Fibroblast of skin of scalp (primary cell): Measurements from ENCODE around the gene AP3S2.
"Not testable (repeated sequence)": the region's sequence is repeated elsewhere in the genome, so short reads cannot be mapped to it uniquely, and the experiment has no call there.

ENCODE experiments used
- DNase-seq: peaks from one replicate; pipeline ENCODE4 v3.0.0-alpha.2; 2013

AP3S2 gene

DNA sequence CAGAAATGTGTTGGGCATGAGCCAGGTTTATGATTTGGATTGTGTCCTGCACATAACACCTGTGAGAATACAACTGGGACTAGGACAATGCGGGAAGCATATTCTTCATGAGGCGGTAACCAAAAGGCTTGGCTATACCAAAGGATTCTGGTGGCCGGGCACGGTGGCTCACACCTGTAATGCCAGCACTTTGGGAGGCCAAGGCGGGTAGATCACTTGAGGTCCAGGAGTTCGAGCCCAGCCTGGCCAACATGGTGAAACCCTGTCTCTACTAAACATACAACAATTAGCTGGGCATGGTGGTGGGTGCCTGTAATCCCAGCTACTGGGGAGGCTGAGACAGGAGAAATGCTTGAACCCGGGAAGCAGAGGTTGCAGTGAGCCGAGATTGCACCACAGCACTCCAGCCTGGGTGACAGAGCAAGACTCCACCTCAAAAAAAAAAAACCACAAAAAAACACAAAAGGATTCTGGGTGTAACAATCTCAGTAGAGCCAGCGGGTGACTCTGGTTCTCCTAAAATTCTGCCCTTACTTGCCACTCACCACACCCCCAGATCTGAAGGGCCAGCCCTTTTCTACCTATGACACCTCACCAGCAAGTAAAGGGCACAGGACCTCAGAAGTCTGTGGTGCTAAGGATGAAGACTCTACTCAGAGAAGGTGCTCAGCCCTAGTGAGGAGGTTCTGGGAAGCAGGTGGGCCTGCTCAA, 59.2 kb downstream of the AP3S2 start:
- DNase-seq: not testable (repeated sequence)

DNA sequence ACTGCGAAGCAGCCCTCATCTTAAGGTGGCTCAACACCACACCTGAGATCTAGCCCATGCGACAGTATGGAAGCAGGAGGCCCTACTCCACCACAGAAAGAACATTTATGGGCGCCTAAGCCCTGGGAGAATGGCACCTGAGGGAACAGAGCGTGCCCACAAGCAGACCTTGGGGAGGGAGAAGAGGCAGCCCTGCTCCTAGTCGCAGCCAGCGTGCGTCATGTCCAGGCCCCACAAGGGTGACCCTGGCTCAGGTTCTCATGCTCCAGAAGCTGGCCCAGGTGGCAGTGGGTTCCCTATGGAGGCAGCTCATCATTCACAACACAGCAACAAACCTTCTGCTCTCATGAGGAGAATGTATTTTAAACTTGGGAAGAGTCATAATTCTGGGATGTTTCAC, 59.8 kb downstream of the AP3S2 start:
- DNase-seq: no peak

DNA sequence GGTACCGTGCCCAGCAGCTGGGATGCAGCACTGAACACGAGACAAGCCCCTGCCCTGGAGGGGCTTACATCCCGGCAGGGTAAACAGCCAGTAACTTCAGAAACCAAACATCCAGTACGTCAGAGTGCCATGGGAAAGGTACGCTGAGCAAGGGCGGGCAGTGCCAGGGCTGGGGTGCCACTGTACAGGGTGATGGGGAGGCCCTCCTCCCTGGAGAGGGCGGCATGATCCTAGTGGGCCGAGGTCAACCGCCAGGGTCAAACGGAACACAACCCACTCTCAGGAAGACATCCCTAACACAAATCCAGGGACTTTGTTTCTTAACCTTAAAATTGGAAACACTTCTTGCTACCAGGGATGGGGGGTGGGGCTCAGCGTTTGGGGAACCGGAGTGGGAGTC, 63.2 kb downstream of the AP3S2 start:
- DNase-seq: no peak

DNA sequence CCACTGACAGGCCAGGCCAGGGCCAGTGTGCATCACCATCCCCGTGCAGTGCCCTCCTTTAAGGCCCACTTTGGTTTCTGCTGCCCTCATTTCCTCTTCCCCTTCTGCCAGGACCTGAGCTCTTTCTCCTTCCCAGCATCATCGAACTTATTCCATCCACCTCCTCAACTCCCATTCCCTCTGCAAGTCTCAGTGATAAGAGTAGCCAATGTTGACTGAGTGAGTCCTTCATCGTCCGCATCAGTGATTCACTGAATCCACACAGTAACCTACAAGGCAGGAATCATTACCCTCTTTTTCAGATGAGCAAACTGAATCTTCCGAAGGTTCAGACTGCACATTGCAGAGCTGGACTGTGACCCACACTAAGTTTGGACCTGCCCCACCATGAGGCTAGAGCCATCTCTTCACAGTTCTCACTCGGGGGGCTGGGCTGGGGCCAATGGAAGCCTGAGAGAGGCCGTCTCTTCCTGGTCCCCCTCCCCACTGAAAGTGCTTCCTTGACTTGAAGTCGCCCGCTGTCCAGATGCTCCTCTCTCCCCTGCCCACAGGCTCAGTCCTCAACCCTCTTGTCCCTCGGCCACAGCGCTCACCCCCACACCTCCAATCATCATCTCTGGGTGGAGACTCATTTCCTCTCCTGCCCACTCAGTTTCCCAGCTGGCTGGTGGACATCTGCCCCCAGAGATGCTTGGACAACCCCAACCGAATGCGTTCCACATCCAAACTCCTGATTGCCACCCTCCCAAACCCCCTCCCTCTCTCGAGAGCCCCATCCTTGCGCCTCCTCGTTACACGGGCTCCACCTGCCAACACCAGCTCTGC, 64.0 kb downstream of the AP3S2 start:
- no peak for DNase-seq

DNA sequence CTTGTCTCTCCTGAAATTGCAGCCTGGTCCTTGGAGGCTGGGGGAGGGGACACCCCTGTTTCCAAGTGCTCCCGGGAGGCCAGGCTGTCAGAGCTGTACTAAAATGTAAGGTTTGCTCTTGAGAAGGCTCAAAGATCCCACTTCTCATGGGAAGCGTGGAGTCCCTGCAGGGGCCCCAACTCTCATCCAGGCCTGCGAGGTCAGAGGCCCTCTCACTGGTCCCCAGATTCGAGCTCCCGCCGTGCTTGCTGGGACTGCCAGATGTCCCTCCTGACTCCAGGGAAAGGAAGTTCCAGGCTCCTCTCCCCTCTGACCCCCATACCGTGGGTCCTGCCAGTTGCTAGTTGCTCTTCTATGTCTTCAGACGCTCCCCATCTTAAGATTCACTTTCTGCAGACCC, 64.6 kb downstream of the AP3S2 start:
- no peak for DNase-seq

DNA sequence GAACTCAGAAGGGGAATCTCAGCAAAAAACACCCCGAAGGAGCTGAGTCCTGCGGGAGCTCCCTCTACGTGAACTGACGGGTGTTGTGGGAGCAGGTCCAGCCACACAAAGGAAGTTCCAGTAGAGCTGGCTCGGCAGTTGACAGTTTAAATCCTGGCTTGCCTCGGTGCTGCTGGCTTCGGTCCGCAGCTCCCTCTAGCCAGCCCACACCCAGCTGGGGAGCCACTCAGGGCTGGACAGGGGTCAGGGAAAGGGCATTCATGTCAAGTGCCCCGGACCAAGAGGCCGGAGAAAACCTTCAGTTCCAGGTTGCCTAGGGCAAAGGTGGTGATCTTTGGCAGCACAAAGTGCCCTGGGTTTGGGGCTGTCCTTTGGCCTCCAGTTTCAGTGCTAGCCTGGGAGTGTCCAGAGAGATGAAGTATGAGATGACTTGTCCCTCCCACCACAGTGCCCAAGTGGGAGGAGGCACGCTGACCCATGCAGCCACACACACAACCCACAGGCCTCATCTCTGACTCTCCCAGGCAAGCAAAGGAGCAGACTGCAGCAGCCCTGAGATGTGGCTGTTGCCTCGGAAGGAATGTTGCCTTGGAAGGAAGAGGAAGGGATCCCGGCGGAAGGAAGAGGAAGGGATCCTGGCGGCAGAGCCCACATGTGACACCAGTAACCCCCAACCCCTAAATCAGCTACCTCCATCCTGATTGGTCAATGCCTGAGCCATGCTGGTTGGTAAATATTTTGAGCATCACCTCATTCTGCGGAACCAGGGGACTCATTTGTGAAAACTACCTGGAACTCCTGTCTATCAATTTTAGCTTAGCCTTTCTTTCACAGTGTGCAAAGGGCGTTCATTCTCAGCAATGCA, 65.3 kb downstream of the AP3S2 start:
- DNase-seq: peak; percentile 52

DNA sequence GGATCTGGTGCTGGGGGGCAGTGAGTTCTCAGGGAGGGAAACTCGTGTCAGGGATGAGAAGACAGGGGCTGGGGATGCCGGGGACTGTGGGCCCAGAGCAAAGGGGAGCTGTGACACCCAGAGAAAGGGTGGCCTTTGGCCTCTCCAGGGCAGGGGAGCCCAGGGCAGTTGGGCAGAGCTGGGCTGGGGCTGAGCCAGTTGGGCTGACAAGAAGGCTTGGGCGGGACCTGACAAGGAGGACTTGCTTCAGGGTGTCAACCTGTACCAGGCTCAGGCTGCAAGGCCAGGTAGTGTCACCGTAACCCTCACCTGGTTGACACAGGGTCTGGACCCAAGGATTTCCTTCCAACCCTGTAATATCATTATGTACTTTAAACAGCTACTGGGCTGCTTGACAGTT, 66.0 kb downstream of the AP3S2 start:
- DNase-seq: no peak

DNA sequence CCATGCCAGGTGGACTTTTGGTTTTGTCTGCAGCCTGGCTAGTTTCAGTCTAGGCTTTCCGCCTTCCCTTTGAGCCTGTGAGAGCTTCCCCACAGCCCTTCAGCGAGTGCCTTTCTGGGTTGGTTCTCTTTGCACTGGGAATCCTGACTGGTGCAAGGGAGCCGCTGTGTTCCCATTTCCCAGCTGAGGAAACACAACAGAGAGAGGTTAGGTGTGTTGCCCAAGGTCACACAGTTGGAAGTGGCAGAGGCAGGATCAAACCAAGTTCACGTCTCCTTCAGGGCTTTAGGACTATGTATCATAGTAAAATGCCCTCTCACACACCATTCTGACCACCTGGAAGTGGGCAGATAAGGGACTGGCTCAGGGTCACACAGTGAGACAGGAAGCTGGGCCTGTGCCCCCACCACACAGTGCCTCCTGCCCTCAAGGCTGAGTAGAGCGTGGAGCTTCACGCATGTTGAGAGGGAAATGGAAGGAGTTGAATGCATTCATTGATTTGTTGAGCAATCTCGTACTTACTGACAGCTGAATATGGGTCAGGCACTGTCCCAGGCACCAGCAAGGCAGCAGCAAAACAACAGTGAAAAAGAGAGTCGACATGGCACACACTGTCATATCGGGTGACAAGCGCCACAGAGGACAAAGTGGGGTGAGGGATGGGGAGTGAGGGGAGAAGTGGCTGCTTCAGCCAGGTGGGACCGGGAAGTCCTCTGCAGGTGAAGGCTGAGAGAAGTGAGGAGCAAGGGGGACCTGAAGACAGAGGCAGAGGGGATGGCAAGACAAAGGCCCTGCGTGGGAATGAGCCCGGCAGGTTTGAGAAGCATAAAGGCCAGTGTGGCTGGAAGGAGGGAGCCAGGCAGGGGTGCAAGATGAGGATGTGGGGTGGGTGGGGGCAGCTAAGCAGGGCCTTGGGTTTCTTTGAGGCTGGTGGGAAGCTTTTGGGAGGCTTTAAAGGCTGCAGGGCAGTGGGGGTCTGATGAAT, 66.8 kb downstream of the AP3S2 start:
- no peak for DNase-seq

DNA sequence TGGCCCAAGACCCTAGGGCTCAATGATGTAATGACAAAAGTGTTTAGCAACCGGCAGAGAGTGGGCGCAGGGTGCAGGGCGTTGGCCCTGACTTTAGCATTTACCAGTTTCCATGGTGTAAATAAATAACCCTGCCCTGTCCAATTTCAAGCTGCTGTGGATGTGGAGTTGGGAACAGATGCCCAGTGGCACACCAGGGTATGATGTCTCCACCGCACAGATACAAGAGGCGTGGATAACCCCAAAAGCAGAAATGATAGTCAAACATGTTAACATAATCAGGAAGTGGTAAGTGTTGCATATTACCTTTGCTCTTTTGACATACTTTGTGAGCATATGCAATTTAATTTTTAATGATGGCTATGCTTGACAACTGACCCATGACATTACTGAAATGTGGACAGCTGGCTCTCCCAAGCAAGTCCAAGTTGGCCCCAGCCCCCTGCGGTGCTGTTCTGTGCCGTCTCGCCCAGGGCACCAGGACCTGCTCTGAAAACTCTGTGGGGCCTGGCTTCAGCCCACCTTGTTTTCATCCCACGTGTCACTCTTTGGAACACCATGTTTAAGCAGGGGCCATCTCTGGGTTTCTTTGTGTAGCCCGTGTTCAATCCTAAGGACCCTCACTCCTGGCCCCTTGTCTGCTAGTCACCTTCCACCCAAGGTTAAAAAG, 68.4 kb downstream of the AP3S2 start:
- DNase-seq: no peak

DNA sequence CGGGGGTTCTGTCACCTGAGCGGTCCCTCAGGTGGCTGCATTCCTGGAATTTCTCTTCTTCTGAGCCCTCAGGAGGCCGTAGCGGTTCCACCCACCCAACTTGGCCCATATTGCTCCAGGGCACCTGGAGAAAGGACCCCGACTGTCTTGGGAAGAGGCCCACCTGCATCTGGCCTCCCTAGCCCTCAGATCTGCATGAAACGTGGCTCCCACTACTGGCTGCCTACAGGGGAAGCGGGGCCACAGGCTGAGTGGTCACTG, 69.3 kb downstream of the AP3S2 start:
- DNase-seq: no peak

DNA sequence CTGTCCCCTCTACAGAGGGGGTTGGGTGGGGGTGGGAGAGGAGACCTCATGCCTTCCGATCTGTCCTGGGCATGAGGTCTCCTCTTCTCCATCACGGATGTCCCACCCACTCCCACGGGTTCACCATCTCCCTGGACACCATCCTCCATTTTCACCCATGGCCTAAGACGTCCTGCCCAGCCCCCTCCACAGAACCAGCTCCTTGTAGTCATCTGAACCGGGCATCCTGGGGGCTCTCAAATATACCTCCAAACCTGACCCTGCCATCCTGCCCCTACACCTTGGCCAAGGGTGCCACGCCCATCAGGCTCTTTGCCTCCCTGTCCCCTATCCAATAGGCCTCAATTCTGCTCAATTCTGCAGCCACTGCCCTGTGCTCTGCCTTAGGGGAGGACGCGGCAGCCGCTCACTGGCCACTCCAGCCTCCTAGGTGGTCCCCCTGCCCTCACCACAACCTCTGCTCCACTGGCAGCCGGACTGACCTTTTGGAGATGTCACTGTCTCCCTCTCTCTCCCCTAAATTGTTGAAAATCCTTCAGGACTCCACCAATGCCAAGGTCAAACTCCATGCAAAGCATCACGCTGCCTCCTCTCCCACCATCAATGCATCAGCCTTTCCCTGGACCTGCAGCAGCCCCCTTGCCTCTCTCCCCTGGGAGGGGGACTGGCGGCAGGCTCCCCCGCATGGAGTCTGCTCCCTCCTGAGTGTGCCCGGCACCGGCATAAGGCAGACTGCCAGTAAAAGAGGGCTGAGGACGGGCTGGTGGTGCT, 69.8 kb downstream of the AP3S2 start:
- no peak for DNase-seq

DNA sequence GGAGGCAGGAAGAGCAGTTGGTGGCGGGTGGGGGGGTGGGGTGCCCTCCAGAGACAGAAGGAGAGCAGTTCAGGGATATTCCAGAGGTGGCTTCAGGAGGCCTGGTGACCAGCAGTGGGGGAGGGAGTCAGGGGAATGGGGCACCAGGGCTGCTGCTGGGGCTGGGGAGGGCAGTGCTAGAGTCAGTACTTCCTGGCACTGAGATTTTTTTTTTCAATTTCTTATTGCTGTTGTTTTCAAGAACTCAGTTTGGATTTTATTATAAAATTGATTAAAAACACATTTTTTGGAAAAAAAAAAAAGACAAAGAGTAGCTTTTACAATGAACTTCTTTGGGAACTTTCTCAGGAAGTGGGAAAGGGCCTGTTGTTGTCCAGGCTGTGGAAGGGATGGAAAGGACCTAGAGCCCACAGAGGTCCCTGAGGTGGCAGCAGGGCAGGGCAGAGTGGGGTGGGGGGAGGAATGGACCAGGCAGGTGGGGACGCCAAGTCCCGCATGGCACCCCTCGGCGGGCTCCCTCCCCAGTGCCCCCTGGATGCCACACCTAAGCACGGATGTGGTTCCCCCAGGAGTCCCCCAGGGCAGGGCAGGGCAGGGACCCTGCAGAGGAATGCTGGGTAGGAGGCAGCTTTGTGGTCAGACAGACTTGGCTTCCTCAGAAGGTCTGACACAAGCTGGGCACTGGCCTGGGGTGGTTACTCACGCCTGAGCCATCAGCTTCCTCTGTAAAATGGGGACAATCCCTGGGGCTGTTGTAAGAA, 70.7 kb downstream of the AP3S2 start:
- peak; percentile 58 for DNase-seq

DNA sequence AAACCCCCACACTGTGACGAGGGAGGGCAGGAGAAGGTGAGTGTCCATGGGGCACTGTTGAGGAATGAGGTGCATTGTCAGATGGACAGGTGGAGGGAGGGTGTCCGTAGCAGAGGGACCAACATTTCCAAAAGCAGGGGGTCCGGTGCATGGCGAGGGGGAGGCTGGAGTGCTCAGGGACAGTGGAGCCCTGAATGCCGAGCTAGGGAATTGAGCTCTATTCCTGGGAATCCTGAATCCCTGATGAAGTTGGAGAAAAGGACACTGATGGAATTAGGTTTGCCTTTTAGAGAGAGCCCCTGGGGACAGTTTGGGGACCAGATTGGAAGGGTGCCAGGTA, 71.2 kb downstream of the AP3S2 start:
- no peak for DNase-seq

DNA sequence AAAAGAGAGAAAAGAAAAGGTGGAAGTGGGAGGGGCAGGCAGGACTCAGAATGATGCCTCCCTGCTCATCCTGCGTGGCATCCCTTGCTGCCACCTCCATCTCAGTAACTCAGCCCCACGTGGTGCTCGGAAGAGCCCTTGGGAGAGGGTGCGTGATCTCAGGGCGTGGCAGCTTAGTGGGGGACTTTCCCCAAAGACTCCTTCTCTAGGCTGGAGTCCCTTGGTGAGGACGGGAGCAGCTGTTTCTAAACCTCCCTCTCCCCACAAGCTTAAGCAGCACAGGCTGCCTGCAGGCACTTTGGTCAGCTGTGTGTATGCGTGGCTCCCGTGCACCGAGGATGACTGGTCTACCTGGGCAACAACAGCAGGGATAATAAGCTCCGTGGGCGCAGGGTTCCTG, 71.8 kb downstream of the AP3S2 start:
- DNase-seq: no peak

DNA sequence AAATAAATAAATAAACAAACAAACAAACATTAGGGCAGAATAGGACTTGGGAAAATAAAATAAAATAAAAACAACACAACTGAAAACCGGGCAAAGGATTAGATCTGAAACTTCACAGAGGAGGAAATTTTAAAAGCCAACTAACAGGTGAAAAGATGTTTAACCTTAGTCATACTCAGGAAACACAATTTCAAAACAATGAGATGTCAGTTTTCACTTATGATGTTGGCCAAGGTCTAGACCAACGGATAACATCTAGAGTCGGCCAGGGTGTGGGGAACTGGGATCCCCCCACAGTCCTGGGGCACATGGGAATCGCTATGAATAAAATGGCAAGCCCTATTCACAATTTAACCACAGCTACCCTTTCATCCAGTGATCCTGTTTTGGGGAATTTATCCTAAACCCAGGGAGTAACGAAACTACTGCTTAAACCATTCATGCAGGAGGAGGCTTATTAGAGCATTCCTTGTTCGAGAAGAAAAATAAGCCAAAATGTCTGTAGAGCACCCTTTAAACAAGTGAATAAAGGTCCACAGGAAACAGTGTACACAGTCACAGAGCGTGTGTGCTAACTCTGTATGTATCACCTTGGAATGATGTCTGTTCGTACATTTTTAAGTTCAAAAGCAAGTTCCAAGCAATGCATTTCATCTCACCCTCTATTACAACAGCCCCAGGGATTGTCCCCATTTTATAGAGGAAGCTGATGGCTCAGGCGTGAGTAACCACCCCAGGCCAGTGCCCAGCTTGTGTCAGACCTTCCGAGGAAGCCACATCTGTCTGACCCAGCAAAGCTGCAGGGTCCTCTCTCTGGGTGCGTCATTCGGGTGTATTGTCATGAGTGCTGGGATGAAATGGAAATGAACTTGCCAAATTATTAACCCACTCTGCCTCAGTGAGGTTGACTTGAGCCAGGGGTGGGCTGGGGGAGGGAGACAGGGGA, 72.9 kb downstream of the AP3S2 start:
- DNase-seq: peak; percentile 42

DNA sequence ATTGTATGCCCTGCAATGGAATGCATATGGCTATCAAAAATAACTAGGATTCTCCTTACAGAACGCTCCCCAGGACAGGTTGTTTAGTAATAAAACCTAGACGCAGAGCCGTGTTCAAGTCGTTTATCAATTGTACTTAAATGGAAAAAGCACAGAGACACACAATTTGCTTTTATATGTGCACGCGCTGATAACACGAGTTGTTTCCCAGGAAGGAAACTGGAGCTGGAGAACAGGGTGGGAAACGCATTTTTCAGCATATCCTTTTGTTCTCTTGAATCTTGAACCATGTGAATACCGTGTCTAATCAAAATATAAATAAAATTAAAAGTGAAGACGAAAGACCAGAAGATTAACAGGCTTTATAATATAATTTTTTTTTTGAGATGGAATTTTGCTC, 75.5 kb downstream of the AP3S2 start:
- DNase-seq: no peak

DNA sequence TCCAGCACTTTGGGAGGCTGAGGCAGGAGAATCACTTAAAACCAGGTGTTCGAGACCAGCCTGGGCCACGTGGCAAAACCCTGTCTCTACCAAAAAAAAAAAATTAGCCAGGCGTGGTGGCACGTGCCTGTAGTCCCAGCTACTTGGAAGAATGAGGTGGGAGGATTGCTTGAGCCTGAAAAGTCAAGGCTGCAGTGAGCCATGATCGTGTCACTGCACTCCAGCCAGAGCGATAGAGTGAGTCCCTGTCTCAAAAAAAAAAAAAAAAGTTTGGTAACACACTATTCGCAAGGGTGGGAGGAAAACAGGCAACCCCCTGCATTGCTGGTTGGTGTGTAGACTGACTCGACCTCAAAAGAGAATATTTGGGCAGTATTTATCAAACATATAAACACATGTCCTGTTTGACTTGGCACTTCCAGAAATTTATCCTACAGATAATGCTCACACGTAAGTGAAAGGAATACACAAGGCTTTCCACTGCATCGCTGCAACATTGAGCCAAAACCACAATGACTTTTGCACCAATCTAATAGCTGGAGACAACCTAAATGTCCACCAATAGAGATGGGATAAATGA, 76.0 kb downstream of the AP3S2 start:
- DNase-seq: peak; percentile 33

DNA sequence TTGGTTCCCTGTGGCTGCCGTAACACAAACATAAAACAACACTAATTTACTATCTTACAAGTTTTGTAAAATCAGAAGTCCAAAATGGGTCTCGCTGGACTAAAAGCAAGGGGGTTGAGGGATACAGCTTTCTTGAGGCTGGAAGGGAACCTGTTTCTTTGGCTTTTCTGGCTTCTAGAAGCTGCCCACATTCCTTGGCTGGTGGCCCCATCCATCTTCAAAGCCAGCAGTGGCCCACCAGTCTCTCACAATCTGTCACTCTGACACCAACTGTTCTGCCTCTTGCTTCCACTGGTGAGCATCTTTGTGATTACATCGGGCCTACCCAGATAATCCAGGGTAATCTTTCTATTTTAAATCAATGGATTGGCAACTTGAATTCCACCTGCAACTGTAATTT, 78.0 kb downstream of the AP3S2 start:
- DNase-seq: no peak
